ENCODE data around the gene SGCD.

SGCD gene

GRCh38 chr5:156682971-156683370 lies 356.0 kb downstream of the SGCD start:
- DNase-seq (ENCODE audit: low read depth in 2 of 2) = no peak
- H3K4me3 ChIP-seq (replicated peaks in 1 of 2; ENCODE audit: low read depth in 2 of 2, low read length in 2 of 2) = no peak overlapping the region
- TF ChIP-seq CTCF (IDR thresholded peaks at IDR 0.05; ENCODE audit: low read depth, low read length) = no peak

GRCh38 chr5:156683509-156683908 lies 356.5 kb downstream of the SGCD start:
- no peak for DNase-seq (ENCODE audit: low read depth in 2 of 2)
- TF ChIP-seq CTCF (IDR thresholded peaks at IDR 0.05; ENCODE audit: low read depth, low read length) = no peak
- no peak overlapping the region for H3K4me3 ChIP-seq (replicated peaks in 1 of 2; ENCODE audit: low read depth in 2 of 2, low read length in 2 of 2)

DNA sequence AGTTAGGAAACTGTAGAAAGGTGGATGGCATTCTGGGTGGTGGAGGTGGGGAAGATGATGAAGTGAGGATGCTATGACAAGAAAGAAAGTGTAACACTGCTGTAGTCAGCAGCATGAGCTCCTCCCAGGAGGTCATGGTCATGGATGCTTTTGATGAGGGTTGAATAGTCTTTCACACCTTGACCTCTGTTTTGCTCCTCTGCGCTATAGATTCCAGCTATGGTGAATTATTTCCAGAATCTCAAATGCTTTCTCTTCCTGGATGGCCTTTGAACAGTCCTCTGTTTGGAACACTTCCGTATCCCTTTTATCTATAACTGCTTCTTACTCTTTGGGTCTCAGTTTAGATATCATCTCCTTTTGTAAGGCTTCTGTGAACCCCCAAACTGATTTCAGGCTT lies 357.3 kb downstream of the SGCD start:
- H3K4me3 ChIP-seq (replicated peaks in 1 of 2; ENCODE audit: low read depth in 2 of 2, low read length in 2 of 2) = no peak overlapping the region
- no peak for TF ChIP-seq CTCF (IDR thresholded peaks at IDR 0.05; ENCODE audit: low read depth, low read length)
- no peak for DNase-seq (ENCODE audit: low read depth in 2 of 2)

DNA sequence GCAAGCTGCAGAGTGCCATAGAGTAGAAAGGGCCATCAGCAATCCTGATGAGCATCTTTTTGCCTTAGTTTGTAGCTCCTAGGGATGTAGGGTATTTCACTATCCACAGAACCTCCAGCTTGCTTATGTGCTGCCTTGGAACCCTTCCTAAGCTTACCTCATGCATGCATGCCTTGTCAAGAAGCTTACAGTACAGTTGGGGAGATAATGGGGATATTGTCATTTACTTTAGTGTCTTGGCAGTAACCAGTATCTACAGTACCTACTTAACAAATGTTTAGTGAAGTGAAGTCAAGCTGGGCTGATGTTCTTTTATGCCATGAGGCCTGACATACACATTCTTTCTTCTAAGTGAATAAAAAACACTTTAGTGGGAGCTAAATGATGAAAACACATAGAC lies 358.5 kb downstream of the SGCD start:
- no peak for DNase-seq (ENCODE audit: low read depth in 2 of 2)
- no peak overlapping the region for H3K4me3 ChIP-seq (replicated peaks in 1 of 2; ENCODE audit: low read depth in 2 of 2, low read length in 2 of 2)
- no peak for TF ChIP-seq CTCF (IDR thresholded peaks at IDR 0.05; ENCODE audit: low read depth, low read length)

DNA sequence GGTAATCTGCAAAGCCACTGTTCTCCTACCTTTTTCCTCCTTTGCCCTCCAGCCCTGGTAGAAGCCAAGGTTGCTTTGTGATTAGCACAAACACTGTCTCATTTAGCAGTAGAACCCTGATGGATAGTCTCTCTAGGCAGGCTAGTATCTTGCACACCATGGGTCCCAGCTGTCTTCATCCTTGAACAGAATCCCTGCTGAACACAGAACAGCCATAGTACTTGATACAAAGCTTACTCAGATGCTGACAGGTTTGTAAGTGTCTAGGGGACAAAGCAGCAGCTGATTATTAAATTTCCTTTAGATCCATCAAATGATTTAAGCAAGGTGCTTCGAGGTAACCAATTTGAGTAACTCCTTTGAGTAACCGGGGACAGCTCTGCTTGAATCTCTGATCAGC lies 359.4 kb downstream of the SGCD start:
- DNase-seq (ENCODE audit: low read depth in 2 of 2) = no peak
- no peak for TF ChIP-seq CTCF (IDR thresholded peaks at IDR 0.05; ENCODE audit: low read depth, low read length)
- H3K4me3 ChIP-seq (replicated peaks in 1 of 2; ENCODE audit: low read depth in 2 of 2, low read length in 2 of 2) = no peak overlapping the region

DNA sequence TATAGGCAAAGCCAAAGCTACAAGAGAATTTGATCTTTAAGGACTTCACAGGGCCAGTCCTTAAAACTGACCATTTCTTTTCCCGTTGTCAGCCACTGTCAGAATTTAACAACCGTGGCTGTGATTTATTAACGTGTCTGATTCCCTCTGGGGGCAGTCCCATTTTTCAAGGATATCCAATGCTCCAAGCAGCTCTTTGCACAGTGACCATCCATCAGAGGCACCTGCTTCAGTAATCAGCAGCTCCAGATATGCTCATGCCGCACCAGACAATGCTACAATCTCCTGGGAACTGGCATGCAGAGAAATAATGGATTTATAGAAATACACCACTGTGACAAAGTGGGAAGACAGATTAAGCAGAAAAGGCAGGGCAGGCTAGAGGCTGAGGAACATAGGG lies 359.8 kb downstream of the SGCD start:
- no peak overlapping the region for H3K4me3 ChIP-seq (replicated peaks in 1 of 2; ENCODE audit: low read depth in 2 of 2, low read length in 2 of 2)
- TF ChIP-seq CTCF (IDR thresholded peaks at IDR 0.05; ENCODE audit: low read depth, low read length) = no peak
- no peak for DNase-seq (ENCODE audit: low read depth in 2 of 2)

DNA sequence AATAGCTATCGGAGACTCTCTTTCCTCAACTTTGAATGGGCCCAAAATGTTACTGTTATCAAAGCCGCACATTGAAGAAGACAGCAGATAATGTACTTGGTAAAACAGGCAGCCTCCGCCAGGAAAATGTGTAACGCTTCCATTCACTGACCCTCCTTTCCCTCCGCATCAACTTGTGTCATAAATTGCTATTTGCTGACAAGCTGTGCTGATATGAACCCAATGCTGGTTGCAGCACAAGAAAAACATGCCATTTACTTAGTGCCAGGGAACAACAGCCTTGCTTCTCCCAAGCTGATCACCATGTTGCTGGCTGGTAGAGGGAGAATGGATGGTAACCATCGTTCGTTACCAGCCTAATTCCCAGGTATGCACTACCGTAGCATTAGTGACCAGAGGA lies 360.6 kb downstream of the SGCD start:
- H3K4me3 ChIP-seq (replicated peaks in 1 of 2; ENCODE audit: low read depth in 2 of 2, low read length in 2 of 2) = no peak overlapping the region
- no peak for TF ChIP-seq CTCF (IDR thresholded peaks at IDR 0.05; ENCODE audit: low read depth, low read length)
- DNase-seq (ENCODE audit: low read depth in 2 of 2) = no peak

Data from cardiac fibroblast (primary cell).